B cell (primary cell): Measurements from ENCODE around the gene OLFM2.
A peak's percentile ranks its signal among the peaks of the same experiment; 100 is the strongest.

Experiments used
- EZH2 ChIP-seq: IDR thresholded peaks from 2 replicates; pipeline ENCODE4 v1.6.1; 2012; ENCODE audit warnings: borderline replicate concordance, low read depth, mild to moderate bottlenecking, moderate library complexity, low read length; ENCODE audit not compliant: insufficient read depth, poor library complexity, severe bottlenecking
- TF ChIP-seq, protein P1 (sequence below): fragments of 200-600 bp; IDR thresholded peaks from one replicate; pipeline ENCODE4 v1.8.0; 2022; ENCODE audit warnings: antibody characterized with exemption, mild to moderate bottlenecking

DNA sequence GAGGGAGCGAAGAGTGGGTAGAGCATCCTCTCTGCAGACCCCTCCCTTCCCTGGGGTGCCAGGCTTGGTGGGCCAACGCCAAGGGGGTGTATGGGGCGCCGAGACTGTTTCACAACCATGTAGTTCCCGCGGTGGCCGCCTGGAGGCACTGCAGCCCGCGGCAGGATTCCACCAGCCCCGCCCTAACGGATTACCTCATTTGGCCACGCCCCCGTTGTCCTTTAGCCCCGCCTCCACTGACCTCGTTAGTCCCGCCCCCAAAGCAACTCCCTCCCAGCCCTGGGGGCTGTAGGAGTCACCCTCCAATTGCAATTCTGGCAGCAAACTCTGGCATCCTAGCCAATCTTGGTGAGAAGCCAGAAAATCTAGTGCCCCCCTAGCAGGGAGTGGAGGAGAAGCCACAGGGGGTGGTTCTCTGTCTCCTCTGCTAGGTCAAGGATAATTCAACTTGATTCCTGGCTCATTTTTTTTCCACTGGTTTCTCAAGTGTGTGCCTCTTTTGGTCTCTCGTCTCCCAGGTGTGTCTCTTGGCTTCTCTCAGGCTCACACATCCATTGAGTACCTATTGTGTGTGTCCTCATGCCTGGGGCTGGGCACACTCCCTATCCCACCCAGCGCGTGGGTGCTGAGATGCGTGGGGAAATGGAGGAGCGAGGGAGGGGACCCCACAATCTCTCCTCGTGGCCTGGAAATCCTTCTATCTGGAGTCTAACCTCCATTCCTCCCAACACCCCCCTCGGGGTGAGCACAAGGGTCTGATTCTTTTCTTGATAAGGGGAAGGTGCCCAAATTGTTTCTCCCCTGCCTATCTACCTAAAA lies 2.0 kb downstream of the OLFM2 start:
- TF ChIP-seq EZH2: no peak
- TF ChIP-seq, protein P1, sequence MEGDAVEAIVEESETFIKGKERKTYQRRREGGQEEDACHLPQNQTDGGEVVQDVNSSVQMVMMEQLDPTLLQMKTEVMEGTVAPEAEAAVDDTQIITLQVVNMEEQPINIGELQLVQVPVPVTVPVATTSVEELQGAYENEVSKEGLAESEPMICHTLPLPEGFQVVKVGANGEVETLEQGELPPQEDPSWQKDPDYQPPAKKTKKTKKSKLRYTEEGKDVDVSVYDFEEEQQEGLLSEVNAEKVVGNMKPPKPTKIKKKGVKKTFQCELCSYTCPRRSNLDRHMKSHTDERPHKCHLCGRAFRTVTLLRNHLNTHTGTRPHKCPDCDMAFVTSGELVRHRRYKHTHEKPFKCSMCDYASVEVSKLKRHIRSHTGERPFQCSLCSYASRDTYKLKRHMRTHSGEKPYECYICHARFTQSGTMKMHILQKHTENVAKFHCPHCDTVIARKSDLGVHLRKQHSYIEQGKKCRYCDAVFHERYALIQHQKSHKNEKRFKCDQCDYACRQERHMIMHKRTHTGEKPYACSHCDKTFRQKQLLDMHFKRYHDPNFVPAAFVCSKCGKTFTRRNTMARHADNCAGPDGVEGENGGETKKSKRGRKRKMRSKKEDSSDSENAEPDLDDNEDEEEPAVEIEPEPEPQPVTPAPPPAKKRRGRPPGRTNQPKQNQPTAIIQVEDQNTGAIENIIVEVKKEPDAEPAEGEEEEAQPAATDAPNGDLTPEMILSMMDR: peak; percentile 89
